Hepatocyte (in vitro differentiated cells): ENCODE measurements around the gene PPDPF. TPM values are rescaled to one million over a fixed set of nuclear protein-coding genes. Genes with fewer than 3 reads are reported as not detected.

Source experiments
- DNase-seq: peaks from one replicate; pipeline ENCODE4 v3.0.0-alpha.2; 2016; ENCODE audit warnings: low spot score
- H2AFZ ChIP-seq: fragments of 200-600 bp; sonication (generic); 2 replicates; pipeline ENCODE4 v1.6.0; 2016; ENCODE audit warnings: antibody characterized with exemption, mild to moderate bottlenecking
- H3K27ac ChIP-seq: fragments of 200-600 bp; sonication (generic); 2 replicates; pipeline ENCODE4 v1.5.1; 2016; ENCODE audit warnings: mild to moderate bottlenecking
- H3K27me3 ChIP-seq: fragments of 200-600 bp; sonication (generic); 2 replicates; pipeline ENCODE4 v1.6.1; 2016
- H3K36me3 ChIP-seq: fragments of 200-600 bp; sonication (generic); replicated peaks from 2 replicates; pipeline ENCODE4 v1.5.1; 2016; ENCODE audit warnings: low read depth; ENCODE audit not compliant: insufficient read depth
- H3K4me1 ChIP-seq: fragments of 200-600 bp; sonication (generic); 2 replicates; pipeline ENCODE4 v1.5.1; 2016; ENCODE audit warnings: mild to moderate bottlenecking, moderate library complexity; ENCODE audit not compliant: insufficient read depth
- H3K4me2 ChIP-seq: fragments of 200-600 bp; sonication (generic); 2 replicates; pipeline ENCODE4 v1.6.0; 2016
- H3K4me3 ChIP-seq: fragments of 200-600 bp; sonication (generic); 2 replicates; pipeline ENCODE4 v1.5.1; 2016; ENCODE audit warnings: mild to moderate bottlenecking
- H3K79me2 ChIP-seq: fragments of 200-600 bp; sonication (generic); 2 replicates; pipeline ENCODE4 v1.6.0; 2017; ENCODE audit warnings: mild to moderate bottlenecking
- H3K9me2 ChIP-seq: fragments of 200-600 bp; sonication (generic); replicated peaks from 2 replicates; pipeline ENCODE4 v1.6.0; 2017; ENCODE audit warnings: mild to moderate bottlenecking; ENCODE audit not compliant: insufficient read depth
- H3K9me3 ChIP-seq: fragments of 200-600 bp; sonication (generic); 2 replicates; pipeline ENCODE4 v1.5.1; 2016; ENCODE audit warnings: low read depth, mild to moderate bottlenecking
- H4K20me1 ChIP-seq: fragments of 200-600 bp; sonication (generic); 2 replicates; pipeline ENCODE4 v1.6.0; 2016; ENCODE audit warnings: mild to moderate bottlenecking; ENCODE audit not compliant: insufficient read depth, poor library complexity, severe bottlenecking
- EZH2 ChIP-seq: fragments of 200-600 bp; sonication (generic); IDR thresholded peaks from 2 replicates; pipeline ENCODE4 v1.6.1; 2016; ENCODE audit warnings: antibody characterized with exemption, mild to moderate bottlenecking, borderline replicate concordance
- EZH2phosphoT487 ChIP-seq: fragments of 200-600 bp; sonication (generic); IDR thresholded peaks from one replicate; pipeline ENCODE4 v1.6.1; 2018; ENCODE audit warnings: antibody characterized with exemption, mild to moderate bottlenecking, low read depth, moderate library complexity; ENCODE audit not compliant: unreplicated experiment, severe bottlenecking
- WGBS: methylation state at CpG from one replicate; pipeline ENCODE4 v1.1.6; 2016; ENCODE audit warnings: low lambda C conversion rate; ENCODE audit errors: missing lambda C conversion rate; 5-methylcytosine and 5-hydroxymethylcytosine counted together
- polyA plus RNA-seq: library from polyadenylated mRNA; unstranded; fragments of >200 nt; fragmentation: Nextera tagmentation; extraction: Ambion mirVana; gene quantifications from 2 replicates; pipeline ENCODE4 v1.2.1, GENCODE V29; 2016
- total RNA-seq: library from RNA; depleted of rRNA; stranded (reverse); fragments of >200 nt; gene quantifications from 2 replicates; pipeline ENCODE4 v1.2.3, GENCODE V29; 2014
- TF ChIP-seq, protein P1 (sequence below): fragments of 200-600 bp; sonication (generic); IDR thresholded peaks from 2 replicates; pipeline ENCODE4 v1.5.1; 2016; ENCODE audit warnings: antibody characterized with exemption, mild to moderate bottlenecking; ENCODE audit not compliant: poor library complexity

Gene PPDPF
- total and polyA plus RNA-seq, 2 experiments from 2014 or later: 55.1 to 333 TPM

DNA sequence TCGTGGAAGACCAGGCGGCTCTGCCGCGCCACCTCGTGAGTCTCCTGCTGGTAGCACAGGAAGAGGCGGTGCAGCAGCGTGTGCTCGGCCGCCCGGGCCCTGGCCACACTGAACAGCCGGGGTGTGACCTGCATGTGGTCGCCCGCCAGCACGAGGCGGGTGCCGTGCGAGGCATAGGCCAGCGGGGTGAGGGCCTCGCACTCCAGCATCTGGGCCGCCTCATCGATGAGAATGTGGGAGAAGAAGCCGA lies 46.5 kb downstream of the PPDPF start:
- H3K4me2 ChIP-seq: no peak overlapping the region
- H4K20me1 ChIP-seq: no peaks in the 10 kb centered on the region
- H3K9me3 ChIP-seq: no peaks in the 10 kb centered on the region
- no peaks in the 10 kb centered on the region for H3K36me3 ChIP-seq
- no peak overlapping the region for H3K27ac ChIP-seq
- H3K27me3 ChIP-seq: no peaks in the 10 kb centered on the region
- H2AFZ ChIP-seq: no peak overlapping the region
- no peak overlapping the region for H3K4me3 ChIP-seq
- 98% methylated on average over 21 of the region's 22 CpGs for WGBS
- H3K9me2 ChIP-seq: no peaks in the 10 kb centered on the region
- DNase-seq: no peak
- no peaks in the 10 kb centered on the region for H3K79me2 ChIP-seq
- no peaks in the 10 kb centered on the region for H3K4me1 ChIP-seq
- TF ChIP-seq EZH2: no peak
- TF ChIP-seq, protein P1, sequence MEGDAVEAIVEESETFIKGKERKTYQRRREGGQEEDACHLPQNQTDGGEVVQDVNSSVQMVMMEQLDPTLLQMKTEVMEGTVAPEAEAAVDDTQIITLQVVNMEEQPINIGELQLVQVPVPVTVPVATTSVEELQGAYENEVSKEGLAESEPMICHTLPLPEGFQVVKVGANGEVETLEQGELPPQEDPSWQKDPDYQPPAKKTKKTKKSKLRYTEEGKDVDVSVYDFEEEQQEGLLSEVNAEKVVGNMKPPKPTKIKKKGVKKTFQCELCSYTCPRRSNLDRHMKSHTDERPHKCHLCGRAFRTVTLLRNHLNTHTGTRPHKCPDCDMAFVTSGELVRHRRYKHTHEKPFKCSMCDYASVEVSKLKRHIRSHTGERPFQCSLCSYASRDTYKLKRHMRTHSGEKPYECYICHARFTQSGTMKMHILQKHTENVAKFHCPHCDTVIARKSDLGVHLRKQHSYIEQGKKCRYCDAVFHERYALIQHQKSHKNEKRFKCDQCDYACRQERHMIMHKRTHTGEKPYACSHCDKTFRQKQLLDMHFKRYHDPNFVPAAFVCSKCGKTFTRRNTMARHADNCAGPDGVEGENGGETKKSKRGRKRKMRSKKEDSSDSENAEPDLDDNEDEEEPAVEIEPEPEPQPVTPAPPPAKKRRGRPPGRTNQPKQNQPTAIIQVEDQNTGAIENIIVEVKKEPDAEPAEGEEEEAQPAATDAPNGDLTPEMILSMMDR: no peak

DNA sequence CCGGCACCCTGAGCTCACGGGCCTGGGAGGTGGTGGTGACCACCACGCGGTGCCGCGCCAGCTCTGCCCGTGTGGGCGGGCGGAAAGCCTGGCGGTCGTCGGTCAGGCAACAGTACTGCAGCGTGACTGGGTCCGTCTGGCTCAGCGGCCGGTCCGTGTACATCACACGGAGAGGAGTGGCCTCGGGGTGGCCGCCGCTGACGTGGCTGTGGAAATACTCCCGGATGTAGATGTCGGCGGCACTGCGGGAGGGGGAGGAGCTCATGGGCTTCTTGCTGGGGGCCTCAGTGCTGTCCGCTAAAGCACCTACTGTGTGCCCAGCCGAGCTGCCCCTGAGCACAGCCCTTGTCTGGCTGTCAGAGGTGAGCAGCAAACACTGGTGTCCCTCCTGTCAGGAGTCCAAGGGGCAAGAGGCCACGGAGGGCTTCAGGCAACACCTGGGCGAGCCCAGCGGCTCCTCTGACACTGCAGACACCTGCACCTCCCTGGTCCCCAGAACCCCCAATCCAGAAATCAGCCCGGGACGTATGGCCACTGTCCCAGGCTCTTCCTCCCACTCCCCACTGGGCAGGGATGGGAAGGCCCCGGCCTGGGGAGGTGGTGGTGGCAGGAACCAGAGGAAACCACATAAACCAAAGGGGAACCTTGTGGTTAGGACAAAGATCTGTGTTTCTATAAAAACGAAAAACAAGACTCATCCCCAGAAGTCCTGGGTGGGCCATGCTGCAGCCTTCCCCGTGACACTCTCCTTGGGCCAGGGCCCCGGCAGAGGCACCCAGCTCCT lies 47.0 kb downstream of the PPDPF start:
- H3K4me3 ChIP-seq: no peak overlapping the region
- H3K4me2 ChIP-seq: no peak overlapping the region
- no peak for DNase-seq
- TF ChIP-seq EZH2 (no peak), EZH2phosphoT487 (no peak)
- H3K4me1 ChIP-seq: no peaks in the 10 kb centered on the region
- H2AFZ ChIP-seq: no peak overlapping the region
- H3K27ac ChIP-seq: no peak overlapping the region
- no peaks in the 10 kb centered on the region for H3K9me2 ChIP-seq
- H3K79me2 ChIP-seq: no peaks in the 10 kb centered on the region
- no peaks in the 10 kb centered on the region for H3K9me3 ChIP-seq
- no peaks in the 10 kb centered on the region for H3K36me3 ChIP-seq
- H4K20me1 ChIP-seq: no peaks in the 10 kb centered on the region
- H3K27me3 ChIP-seq: no peaks in the 10 kb centered on the region
- 95% methylated on average over 33 of the region's 37 CpGs for WGBS

DNA sequence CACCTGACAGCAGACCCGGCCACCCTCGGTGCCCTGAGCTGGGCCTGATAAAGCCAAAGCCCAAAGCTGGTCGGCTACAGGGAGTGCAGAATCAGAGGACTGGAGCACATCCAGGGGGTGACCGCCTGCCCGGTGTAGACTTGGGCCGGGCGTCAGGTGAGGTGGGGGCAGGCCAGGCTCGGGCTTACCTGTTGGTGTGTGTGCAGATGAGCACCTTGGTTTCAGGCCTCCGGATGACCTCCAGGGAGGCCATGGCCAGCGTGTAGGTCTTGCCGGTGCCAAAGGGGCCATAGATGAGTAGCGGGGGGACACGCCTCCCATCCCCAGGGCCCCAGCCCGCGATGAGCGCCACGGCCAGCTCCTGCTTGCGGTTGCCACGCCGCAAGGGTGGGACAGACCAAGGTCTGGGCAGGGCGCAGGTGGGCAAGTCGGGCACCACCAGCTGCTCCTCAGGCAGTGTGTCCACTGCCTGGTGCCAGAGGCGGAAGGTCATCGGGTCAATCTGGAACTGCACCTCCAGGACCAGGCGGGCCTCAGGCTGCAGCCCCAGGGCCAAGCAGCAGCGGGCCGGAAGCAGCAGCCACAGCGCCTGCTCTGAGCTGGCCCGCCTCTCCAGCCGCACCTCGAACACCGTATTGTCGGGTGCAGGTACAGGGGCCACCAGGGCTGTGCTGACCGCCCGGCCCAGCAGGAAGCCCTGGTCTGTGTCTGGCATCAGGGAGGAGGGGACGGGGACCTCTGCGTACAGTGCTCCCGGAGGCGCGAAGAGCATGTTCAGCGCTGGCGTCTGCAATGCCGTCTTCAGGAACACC lies 47.8 kb downstream of the PPDPF start:
- H4K20me1 ChIP-seq: no peaks in the 10 kb centered on the region
- H3K4me2 ChIP-seq: no peak overlapping the region
- H3K4me3 ChIP-seq: no peak overlapping the region
- H2AFZ ChIP-seq: no peak overlapping the region
- H3K79me2 ChIP-seq: peaks cover 2% of the 10 kb centered on the region
- no peak for DNase-seq
- no peaks in the 10 kb centered on the region for H3K27me3 ChIP-seq
- TF ChIP-seq, protein P1: no peak
- TF ChIP-seq EZH2 (no peak), EZH2phosphoT487 (no peak)
- H3K9me2 ChIP-seq: no peaks in the 10 kb centered on the region
- H3K36me3 ChIP-seq: no peaks in the 10 kb centered on the region
- no peaks in the 10 kb centered on the region for H3K9me3 ChIP-seq
- no peak overlapping the region for H3K27ac ChIP-seq
- H3K4me1 ChIP-seq: peaks cover 4% of the 10 kb centered on the region
- WGBS: 96% methylated on average over 31 of the region's 43 CpGs
